ENCODE data around the gene SMCO2.

- TF ChIP-seq EZH2 (IDR thresholded peaks at IDR 0.05; ENCODE audit: borderline replicate concordance) (no peak), CTCF (IDR thresholded peaks at IDR 0.05; ENCODE audit: poor library complexity) (no peak), EZH2phosphoT487 (IDR thresholded peaks at IDR 0.05; ENCODE audit: low read depth, severe bottlenecking, unreplicated experiment) (no peak)
These were observed 69.1 kb downstream of the SMCO2 start for GRCh38 chr12:27515671-27516070.
